HG03175 (cell line): Measurements from ENCODE around the gene PDE4C.
A peak's percentile ranks its signal among the peaks of the same experiment; 100 is the strongest.

Experiments used
- ATAC-seq: cut with Tn5 transposase; IDR thresholded peaks from one replicate; pipeline ENCODE4 v1.9.1; 2021; ENCODE audit warnings: mild to moderate bottlenecking, moderate library complexity; ENCODE audit not compliant: unreplicated experiment

The PDE4C gene

DNA sequence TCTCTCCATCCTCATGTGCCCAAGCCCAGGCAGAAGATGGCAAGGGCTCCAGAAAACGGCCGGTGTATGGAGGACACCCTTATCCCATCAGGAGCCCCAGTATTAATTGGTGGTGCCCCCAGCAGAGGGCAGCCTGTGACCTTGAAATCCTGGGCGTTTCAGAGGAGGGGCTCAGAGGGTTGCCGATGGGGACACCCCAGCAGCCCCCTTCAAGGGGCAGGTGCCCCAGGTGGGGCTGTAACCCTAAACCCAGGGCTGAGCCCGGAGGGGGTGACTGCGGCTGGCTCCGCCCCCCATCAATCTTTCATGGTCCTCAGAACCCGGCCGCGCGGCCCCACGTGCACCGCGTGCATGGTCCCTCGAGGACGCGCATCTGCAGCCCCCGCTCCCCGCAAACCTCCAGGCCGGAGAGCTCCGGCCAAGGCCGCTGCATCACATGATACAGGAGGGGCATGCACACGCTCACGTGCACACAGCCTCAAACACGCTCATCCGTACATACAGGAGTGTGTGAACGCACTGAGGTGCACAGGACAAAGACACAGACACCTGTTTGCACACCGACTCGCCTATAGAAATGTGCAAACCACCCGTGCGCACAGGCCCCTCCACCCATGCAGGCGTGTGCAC, 23.3 kb downstream of the PDE4C start:
- no peak for ATAC-seq

DNA sequence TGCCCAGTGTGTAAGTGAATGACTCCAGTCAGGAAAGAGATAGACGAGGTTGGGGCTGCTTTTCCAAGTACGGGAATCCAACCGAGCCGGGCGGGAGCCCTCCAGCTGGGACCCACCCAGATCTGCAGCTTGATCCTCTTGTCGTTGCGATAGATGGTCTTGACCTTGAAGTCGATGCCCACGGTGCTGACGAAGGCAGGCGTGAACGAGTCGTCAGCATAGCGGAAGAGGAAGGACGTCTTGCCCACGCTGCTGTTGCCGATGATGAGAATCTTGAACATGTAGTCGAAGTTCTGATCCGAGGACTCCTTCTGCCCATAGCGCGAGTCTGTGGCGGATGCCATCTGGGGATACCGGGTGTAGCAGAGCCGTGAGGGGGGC, 23.9 kb downstream of the PDE4C start:
- no peak for ATAC-seq

DNA sequence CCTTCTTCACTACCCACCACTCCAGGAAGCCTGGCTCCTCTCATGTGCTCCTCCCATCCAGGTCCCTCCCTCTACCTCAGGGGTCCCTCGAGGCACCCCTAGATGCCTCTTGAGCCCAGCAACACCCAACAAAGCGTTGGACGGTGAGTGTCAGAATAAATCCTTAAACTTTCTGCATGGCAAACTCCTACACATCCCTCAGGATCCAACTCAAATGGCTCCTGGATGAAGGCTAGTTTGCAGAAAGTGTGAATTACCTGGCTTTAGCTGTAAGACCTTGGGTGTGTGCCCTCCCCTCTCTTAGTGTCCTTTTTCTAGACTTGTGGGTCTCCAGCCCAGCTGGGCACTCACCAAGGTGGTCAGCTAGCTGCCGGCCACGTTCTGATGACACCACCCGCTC, 27.9 kb downstream of the PDE4C start:
- ATAC-seq, result no peak

DNA sequence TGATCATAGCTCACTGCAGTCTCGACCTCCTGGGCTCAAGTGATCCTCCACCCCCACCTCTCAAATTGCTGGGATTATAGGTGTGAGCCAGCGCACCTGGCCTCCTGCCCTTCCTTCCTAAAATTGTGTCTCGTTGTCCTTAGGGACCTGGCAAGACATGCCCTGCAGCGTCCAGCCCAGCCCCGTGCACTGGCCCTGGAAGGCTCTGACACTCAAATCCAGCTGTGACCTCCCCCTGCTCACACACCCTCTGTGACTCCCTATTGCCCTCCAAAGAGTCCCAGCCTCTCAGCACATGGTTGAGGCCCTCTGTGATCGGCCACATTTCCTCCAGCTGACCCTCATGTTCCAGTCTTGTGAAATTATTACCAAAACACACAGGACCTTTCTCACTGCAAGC, 28.3 kb downstream of the PDE4C start:
- ATAC-seq, result no peak

DNA sequence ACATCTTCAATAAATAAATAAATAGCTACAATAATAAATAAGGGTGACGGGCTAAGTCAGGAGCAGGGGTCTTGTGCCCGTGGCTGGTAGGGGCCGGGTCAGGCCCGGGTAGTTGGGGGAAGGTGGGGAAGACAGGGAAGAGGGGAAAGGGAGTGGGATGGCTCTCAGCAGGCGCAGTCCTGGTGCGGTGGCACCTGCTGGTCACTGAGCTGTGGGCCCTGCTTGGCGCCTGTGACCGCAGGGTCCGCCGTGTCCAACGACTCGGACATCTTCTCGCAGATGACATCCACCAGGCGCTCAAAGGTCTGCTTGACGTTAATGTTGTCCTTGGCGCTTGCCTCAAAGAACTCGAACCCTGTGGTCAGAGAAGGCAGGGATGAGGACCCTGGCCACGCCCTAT, 28.9 kb downstream of the PDE4C start:
- no peak for ATAC-seq

DNA sequence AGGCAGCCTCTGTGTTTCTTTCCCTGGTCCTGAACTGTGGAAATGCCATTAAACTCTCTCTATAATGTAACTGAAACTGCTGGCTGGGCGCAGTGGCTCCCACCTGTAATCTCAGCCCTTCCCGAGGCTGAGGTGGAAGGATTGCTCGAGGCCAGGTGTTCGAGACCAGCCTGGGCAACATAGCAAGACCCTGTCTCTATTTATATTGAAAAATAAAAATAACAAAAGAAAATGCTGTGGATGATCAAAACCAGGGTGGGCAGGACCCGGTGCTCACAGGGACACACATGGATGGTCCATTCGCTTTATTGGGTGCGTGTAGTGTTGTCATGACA, 29.8 kb downstream of the PDE4C start:
- ATAC-seq, result no peak

DNA sequence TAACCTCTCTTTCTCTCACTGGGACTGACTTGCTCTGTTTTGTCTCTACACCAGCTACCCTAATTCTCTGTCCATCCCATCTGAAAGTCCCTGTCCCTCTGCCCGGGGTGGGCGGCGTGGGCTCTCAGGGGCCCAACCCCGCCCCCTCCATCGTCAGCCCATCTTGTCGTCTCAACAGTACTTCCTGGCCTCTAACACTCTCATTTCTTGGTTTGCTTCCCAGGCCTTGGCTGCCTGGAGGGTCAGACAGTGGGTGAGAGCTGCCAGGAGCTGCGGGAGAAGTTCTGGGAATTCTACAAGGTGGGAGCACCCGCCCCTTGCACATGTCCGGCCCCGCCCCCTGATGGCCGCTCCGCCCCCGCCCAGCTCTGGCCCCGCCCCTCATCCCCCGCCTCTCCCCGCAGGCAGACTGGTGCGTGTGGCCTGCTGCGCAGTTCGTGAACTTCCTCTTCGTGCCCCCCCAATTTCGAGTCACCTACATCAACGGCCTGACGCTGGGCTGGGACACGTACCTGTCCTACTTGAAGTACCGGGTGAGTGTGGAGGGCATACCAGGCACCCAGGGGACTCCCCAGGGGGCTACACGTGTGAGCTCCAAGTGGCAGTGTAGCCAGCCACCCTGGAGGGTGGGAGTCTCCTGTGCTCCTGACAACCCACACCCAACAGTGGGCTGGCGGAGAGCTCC, 31.5 kb downstream of the PDE4C start:
- ATAC-seq, result no peak

DNA sequence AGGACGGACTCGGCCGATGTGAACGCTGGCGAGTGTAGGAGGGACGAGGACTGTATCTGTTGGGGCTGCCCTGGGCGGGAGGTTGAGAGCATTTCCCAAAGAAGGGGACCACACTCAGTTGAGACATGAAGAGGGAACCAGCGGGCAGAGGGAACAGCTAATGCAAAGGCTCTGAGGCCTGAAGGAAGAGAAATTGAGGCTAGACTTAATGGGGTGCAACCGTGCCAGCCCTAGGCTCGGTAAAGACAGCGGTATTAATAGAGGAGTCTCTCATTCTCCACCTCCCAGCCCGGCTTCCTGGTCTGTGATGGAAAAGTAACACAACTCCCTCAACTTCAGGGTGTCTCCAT, 32.1 kb downstream of the PDE4C start:
- ATAC-seq, result no peak

DNA sequence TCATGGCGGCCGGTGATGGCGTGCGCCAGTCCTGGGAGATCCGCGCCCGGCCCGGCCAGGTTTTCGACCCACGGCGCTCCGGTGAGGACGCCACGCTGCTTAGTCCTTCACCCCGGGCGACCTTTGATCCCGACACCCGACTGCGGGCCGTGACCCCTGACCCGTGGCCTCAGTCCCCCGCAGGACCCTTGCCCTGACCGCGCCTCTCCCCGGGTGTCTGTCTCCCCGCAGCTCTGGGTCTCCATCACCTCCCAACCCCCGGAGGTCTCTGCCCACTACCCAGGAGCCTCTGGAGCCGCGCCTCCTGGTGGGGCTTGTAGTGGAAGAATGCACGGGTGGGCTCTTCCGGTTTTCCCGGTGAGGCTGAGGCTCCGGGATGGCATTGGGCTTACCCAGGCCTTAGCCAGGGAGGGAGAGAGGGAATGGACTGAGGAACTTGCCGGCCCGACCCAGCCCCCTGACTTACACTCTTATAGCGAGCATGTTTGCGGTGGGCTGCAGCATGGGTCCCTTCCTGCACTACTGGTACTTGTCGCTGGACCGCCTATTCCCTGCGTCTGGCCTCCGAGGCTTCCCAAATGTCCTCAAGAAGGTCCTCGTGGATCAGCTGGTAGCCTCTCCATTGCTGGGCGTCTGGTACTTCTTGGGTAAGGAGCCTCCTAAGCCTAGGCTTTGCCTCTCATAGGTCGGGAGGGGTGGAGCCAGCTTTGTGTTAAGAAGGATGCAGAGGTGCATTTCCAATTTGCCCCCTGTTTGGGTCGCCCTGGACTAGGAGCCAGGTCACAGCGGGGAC, 32.7 kb downstream of the PDE4C start:
- no peak for ATAC-seq

DNA sequence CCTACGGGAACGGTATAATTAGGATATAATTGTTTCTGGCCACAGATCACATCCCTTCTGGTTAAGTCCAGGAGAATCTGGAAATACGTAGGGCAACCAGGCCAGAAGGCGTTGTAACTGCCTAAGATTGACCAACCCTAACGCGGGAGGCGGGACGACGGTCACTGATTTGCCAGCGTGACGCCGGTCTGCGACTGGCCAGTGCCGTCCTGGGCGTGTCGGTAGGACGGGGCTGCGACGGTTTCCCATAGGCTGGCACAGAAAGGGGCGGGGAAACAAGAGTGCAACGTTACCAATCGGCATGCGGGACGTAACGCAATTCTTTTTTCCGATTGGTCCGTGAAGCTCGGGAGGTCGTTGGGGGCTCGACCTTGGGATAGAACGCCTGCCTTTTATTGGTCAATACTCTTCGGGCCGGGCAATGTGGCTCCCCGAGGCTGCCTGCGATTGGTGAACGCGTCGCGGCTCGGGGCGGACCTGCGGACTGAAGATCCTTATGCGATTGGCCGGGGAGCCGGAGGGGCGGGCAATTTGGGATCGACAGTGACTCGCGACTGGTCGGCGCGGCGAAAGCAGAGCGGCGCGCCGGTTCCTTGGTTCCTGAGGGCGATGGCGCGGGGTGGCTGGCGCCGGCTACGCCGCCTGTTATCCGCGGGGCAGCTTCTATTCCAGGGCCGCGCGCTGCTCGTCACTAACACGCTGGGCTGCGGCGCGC, 33.4 kb downstream of the PDE4C start, which contains the start of gene MPV17L2:
TSS of gene MPV17L2 (plus strand) at position 546 of the 715 bp plus-strand sequence. CDS start at position 610, 64 bp downstream.
- ATAC-seq, result peak; percentile 87

DNA sequence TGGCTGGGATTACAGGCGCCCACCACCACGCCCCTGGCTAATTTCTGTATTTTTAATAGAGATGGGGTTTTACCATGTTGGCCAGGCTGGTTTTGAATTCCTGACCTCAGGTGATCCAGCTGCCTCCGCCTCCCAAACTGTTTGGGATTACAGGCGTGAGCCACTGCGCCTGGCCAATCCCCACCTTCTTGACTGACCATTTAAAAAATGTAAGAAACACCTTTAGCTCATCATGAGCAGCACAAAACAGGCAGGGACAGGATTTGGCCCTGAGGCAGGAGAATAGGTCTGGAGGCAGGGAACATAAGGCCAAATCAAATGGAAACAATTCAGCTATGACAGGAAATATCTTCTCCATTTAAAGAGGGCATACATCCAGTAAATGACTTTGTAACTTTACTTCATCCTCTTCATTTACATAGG, 34.6 kb downstream of the PDE4C start:
- no peak for ATAC-seq

DNA sequence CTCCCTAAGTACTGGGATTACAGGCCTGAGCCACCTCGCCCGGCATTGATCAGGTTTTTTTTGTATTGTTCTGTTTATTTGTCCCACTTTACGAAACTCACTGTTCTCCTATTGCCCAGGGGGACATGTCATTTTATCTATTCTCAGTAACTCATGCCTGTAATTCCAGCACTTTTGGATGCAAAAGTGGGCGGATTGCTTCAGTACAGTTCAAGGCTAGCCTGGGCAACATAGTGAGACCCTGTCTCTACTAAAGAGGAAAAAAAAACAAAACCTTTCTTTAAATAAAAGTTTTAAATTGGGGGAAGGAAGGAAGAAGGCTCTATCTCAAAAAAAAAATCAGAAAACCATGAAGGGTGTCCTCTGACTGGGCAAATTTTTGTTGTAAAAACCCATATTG, 36.0 kb downstream of the PDE4C start:
- no peak for ATAC-seq

DNA sequence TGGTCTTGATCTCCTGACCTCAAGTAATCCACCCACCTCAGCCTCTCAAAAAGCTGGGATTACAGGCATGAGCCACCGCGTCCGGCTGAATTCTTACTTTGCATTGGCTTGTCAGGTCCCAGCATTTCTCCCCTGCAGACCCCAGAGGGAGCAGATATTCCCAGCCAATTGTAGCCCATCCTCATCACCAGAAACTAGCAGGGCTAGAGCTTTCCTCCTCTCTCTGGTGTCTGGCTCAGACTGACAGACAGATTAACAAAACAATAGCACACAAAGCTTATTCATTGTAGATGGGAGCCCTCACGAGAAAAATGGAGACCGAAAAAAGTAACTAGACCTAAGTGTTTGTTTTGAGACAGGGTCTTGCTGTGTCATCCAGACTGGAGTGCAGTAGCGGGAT, 40.7 kb downstream of the PDE4C start:
- no peak for ATAC-seq

DNA sequence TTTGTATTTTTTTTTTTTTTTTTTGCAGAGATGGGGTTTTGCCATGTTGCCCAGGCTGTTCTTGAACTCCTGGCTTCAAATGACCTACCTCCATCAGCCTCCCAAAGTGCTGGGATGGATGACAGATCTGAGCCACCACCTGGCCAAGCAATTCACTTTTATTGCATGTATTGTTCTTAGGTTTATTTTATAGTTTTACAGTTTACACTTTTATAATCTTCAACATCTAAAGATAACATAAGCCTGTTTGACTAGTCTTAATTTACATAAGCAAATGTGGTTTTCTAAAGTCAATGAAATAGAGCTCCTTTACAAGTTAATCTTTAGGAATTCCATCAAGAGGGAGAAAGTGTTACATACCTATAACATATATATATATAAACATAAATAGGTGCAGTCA, 42.7 kb downstream of the PDE4C start:
- no peak for ATAC-seq

DNA sequence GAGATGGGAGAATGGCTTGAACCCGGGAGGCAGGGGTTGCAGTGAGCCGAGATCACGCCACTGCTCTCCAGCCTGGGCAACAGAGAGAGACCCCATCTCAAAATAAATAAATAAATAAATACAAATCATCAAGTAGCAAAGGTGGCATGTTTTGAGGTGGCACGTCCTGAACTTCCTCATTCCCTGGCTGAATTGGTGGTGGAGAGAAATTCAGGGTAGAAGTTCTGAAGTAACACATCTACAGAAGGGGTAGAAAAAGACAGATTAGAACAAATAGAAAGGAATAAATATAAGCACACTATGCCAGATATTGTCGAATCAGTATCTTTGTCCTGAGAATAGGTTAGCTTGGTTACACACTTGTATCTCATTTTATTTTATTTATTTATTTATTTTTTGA, 46.3 kb downstream of the PDE4C start:
- ATAC-seq, result no peak

DNA sequence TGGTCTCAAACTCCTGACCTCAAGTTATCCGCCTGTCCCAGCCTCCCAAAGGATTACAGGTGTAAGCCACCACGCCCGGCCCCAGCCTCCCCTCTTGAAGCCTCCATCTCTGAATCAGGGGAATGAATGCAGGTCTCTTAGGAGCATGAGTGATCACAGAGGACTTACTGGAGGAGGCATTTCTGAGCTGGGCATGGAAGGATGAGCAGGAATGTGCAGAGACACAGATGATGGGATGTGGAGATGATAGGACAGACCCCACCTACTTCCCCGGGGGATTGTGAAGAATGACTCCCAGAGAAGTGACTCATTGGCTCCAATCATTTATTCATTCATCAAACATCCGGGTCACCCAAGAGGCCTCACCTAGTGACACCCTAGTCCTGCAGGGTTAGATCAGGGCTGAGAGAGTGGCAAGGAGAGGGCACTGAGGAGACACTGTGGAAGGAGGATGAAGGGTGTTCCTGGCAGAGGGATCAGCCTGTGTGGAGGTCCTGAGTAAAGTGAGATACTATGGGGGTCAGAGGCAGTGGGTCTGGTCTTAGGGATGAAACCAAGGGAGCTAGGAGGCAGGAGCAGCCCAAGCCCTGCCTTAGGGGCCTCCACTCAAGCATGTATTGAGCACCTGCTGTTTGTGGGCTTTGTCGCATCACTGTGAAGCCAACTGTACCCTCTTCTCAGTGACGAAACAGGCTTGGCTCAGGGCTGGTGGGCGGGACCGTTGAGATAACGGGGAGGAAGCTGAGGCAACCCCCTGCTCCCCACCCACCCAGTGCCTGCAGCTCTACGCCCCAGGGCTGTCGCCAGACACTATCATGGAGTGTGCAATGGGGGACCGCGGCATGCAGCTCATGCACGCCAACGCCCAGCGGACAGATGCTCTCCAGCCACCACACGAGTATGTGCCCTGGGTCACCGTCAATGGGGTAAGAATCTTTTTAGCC, 49.6 kb downstream of the PDE4C start:
- ATAC-seq, result no peak

DNA sequence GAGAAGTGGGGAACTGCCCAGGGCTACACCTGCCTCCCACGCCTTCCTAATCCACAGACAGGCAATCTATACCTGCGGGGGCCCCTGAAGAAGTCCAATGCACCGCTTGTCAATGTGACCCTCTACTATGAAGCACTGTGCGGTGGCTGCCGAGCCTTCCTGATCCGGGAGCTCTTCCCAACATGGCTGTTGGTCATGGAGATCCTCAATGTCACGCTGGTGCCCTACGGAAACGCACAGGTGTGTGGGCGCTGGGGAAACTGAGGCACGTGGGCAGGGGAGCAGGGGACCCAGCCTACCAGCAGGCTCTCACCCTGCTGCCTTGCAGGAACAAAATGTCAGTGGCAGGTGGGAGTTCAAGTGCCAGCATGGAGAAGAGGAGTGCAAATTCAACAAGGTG, 51.3 kb downstream of the PDE4C start:
- ATAC-seq, result no peak
